Right ventricle myocardium inferior (tissue), 1 donor: Measurements from ENCODE around the gene NR1H4. TPM values are rescaled to one million over a fixed set of nuclear protein-coding genes. Genes with fewer than 3 reads are reported as not detected.
"Not testable (repeated sequence)": the region's sequence is repeated elsewhere in the genome, so short reads cannot be mapped to it uniquely, and the experiment has no call there.

Source experiments
- ATAC-seq: fragments of 200-7000 bp; cut with Tn5 transposase; one replicate; pipeline ENCODE4 v1.9.1; 2020; ENCODE audit warnings: mild to moderate bottlenecking, moderate library complexity
- DNase-seq: peaks from one replicate; pipeline ENCODE4 v3.0.0; 2021; ENCODE audit errors: missing footprints
- intact Hi-C: fragments of 100-400 bp; cut with DNase I; formaldehyde crosslinking; loops from one replicate; pipeline ENCODE4 v1.11.0; 2022
- total RNA-seq: library from RNA; stranded (reverse); fragmentation: NEBNext Ultra II Directional; extraction: Animal tissue kit (Norgen Biotek cat#: 25700); gene quantifications from one replicate; pipeline ENCODE4 v1.2.1, GENCODE V29; 2021
- donor health status: DM: no; HTN: yes; CAD: no; lungs with severe emphysema.

NR1H4 gene
- total RNA-seq, 1 donor from 2014 or later: not detected

DNA sequence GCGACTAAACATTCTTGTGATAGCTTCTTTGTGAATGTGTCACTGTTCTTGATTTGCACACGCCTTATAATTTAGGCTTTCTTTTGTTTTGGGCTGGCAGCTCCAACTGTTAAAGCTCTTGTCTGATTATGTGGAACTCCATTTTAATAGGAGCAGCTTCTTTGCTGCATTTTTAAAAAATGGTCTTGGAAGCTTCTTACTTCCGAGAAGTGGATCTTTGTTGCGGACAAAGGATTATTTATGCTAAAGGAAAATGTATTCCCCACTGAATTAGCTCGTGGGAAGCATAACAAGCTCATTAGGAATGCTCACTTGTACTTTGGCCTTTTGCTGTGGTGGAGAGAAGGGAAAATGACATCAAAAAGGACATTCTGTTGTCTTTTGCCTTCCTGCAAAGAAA is 119.8 kb downstream of the NR1H4 start:
- intact Hi-C loops: no loop called here
- DNase-seq (no peak), ATAC-seq (no peak)

DNA sequence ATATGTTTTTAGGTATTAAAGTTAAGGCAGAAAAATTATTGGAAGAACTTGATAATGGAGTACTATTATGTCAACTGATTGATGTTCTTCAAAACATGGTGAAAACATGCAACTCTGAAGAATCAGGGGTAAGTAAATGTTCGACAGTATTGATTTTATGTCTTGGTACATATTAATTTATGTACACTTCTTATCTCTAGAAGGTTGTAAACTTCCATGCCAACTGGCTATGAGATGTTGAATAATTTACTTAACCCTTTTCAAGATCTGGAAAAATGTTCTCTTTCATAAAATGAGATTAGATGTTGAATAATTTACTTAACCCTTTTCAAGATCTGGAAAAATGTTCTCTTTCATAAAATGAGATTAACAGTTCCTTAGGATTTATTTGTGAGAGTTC is 128.0 kb downstream of the NR1H4 start:
- intact Hi-C loops: no loop called here
- DNase-seq: no peak

GRCh38 chr12:100602997-100603396 is 129.3 kb downstream of the NR1H4 start:
- intact Hi-C loops, ATAC-seq, DNase-seq: not testable (repeated sequence)

More for the DNA sequence above, 128.0 kb downstream of the NR1H4 start:
- no peak for ATAC-seq

GRCh38 chr12:100608776-100609175 is 135.1 kb downstream of the NR1H4 start:
- DNase-seq (no peak), ATAC-seq (no peak)
- intact Hi-C loops: no loop called here

GRCh38 chr12:100610666-100611430 is 137.2 kb downstream of the NR1H4 start:
- ATAC-seq (no peak), DNase-seq (no peak)
- intact Hi-C loops: no loop called here

GRCh38 chr12:100612606-100613005 is 138.9 kb downstream of the NR1H4 start:
- no peak for DNase-seq
- no peak for ATAC-seq
- intact Hi-C loops: no loop called here

Other genes with a start within 250 kb of the NR1H4 start
- gene DEPDC4, start 206.8 kb upstream of the NR1H4 start, total RNA-seq: 0.81 TPM
- gene SCYL2, start 206.7 kb upstream of the NR1H4 start, total RNA-seq: 30.5 TPM
- gene SLC17A8, start 116.8 kb upstream of the NR1H4 start, total RNA-seq: not detected
- gene GAS2L3, start 99.8 kb downstream of the NR1H4 start, total RNA-seq: 2.7 TPM